Breast epithelium (tissue), 4 donors: ENCODE measurements around the gene PDE6H. TPM values are rescaled to one million over a fixed set of nuclear protein-coding genes. Genes with fewer than 3 reads are reported as not detected.

Experiments
- DNase-seq, 2 donors: peaks; one replicate each; pipeline ENCODE4 v3.0.0-alpha.2; 2019; ENCODE audit warnings: low spot score in 2 of 2
- H3K27ac ChIP-seq, 2 donors: fragments of 200-600 bp; sonication (generic) in 1 of 2; one replicate each; pipeline ENCODE4 v1.5.1; 2016 to 2019; ENCODE audit warnings: mild to moderate bottlenecking in 1 of 2
- H3K27me3 ChIP-seq, 2 donors: fragments of 200-600 bp; sonication (generic) in 1 of 2; one replicate each; pipeline versions ENCODE4 v1.5.1 to v1.6.0; 2017 to 2019; ENCODE audit warnings: control low read depth in 1 of 2, mild to moderate bottlenecking in 1 of 2
- H3K36me3 ChIP-seq: fragments of 200-600 bp; one replicate; pipeline ENCODE4 v1.5.1; 2019
- H3K4me1 ChIP-seq, 2 donors: fragments of 200-600 bp; sonication (generic); one replicate each; pipeline ENCODE4 v1.5.1; 2016 to 2019; ENCODE audit warnings: control low read depth in 1 of 2
- H3K4me3 ChIP-seq, 3 donors: fragments of 200-600 bp; sonication (generic); 1 replicate in 2 of 3; 2 replicates in 1 of 3; pipeline ENCODE4 v1.5.1; 2016 to 2019; ENCODE audit warnings: mild to moderate bottlenecking in 3 of 3, moderate library complexity in 2 of 3
- H3K9me3 ChIP-seq, 2 donors: fragments of 200-600 bp; sonication (generic) in 1 of 2; one replicate each; pipeline ENCODE4 v1.5.1; 2016 to 2019; ENCODE audit warnings: control low read depth in 1 of 2
- CTCF ChIP-seq, 3 donors: fragments of 450-650 bp; IDR thresholded peaks; one replicate each; pipeline ENCODE4 v1.5.1; 2016 to 2017; ENCODE audit warnings: antibody characterized with exemption in 3 of 3, mild to moderate bottlenecking in 3 of 3, moderate library complexity in 3 of 3
- POLR2A ChIP-seq: fragments of 450-650 bp; IDR thresholded peaks from one replicate; pipeline ENCODE4 v1.6.1; 2016; ENCODE audit warnings: antibody characterized with exemption, mild to moderate bottlenecking, moderate library complexity
- POLR2AphosphoS5 ChIP-seq, 3 donors: sonication (generic); formaldehyde crosslinking; IDR thresholded peaks; one replicate each; pipeline ENCODE4 v1.6.1; 2017; ENCODE audit warnings: antibody characterized with exemption in 3 of 3
- intact Hi-C: fragments of 100-400 bp; cut with DNase I; formaldehyde crosslinking; loops from one replicate; pipeline ENCODE4 v1.15.1; 2023; ENCODE audit warnings: low total_unique reads
- total RNA-seq, 3 donors: library from RNA; depleted of rRNA; stranded (reverse); fragments of >200 nt; gene quantifications; one replicate each; pipeline ENCODE4 v1.1.0, GENCODE V29; 2016

The PDE6H gene
- total RNA-seq, 3 donors from 2014 or later: not detected

- Histone ChIP-seq H3K4me1 (peaks cover 4 to 6% of the 10 kb centered on the region in 2 donors), H3K4me3 (no peak overlapping the region), H3K27me3 (no peaks in the 10 kb centered on the region), H3K27ac (no peak overlapping the region), H3K36me3 (no peaks in the 10 kb centered on the region), H3K9me3 (no peaks in the 10 kb centered on the region)
- TF ChIP-seq POLR2A: no peak
- no peak for TF ChIP-seq POLR2AphosphoS5 (IDR thresholded peaks at IDR 0.05)
- TF ChIP-seq CTCF (IDR thresholded peaks at IDR 0.05): no peak
- intact Hi-C loops: no loop called here
- DNase-seq: no peak
These were observed 41.5 kb upstream of the PDE6H start for GRCh38 chr12:14931359-14931758.

- H3K4me1 ChIP-seq: peaks cover 4 to 6% of the 10 kb centered on the region in 2 donors
- TF ChIP-seq CTCF (IDR thresholded peaks at IDR 0.05) (no peak), POLR2AphosphoS5 (IDR thresholded peaks at IDR 0.05) (no peak), POLR2A (no peak)
- H3K27me3 ChIP-seq: no peaks in the 10 kb centered on the region
- H3K27ac ChIP-seq: no peak overlapping the region
- no peaks in the 10 kb centered on the region for H3K36me3 ChIP-seq
- intact Hi-C loops: no loop called here
- no peaks in the 10 kb centered on the region for H3K9me3 ChIP-seq
- no peak for DNase-seq
- no peak overlapping the region for H3K4me3 ChIP-seq
These were observed 40.9 kb upstream of the PDE6H start for GRCh38 chr12:14931791-14932560.

GRCh38 chr12:14934511-14934910 is 38.3 kb upstream of the PDE6H start:
- no peak overlapping the region for H3K4me3 ChIP-seq
- H3K4me1 ChIP-seq: no peaks in the 10 kb centered on the region
- TF ChIP-seq POLR2AphosphoS5 (IDR thresholded peaks at IDR 0.05): no peak
- no peak for TF ChIP-seq POLR2A
- no peak for TF ChIP-seq CTCF (IDR thresholded peaks at IDR 0.05)
- intact Hi-C loops: no loop called here
- no peaks in the 10 kb centered on the region for H3K9me3 ChIP-seq
- H3K27ac ChIP-seq: peak overlapping the region; percentile 31 to 54
- DNase-seq: no peak
- no peaks in the 10 kb centered on the region for H3K27me3 ChIP-seq
- H3K36me3 ChIP-seq: no peaks in the 10 kb centered on the region

- Histone ChIP-seq H3K4me1 (no peaks in the 10 kb centered on the region), H3K9me3 (no peaks in the 10 kb centered on the region), H3K4me3 (no peak overlapping the region), H3K36me3 (no peaks in the 10 kb centered on the region), H3K27me3 (no peaks in the 10 kb centered on the region), H3K27ac (peak overlapping the region; percentile 31 to 54)
- DNase-seq: no peak
- TF ChIP-seq POLR2AphosphoS5 (IDR thresholded peaks at IDR 0.05) (no peak), CTCF (IDR thresholded peaks at IDR 0.05) (no peak), POLR2A (no peak)
- intact Hi-C loops: no loop called here
These were observed 37.8 kb upstream of the PDE6H start for GRCh38 chr12:14935031-14935430.

GRCh38 chr12:14936224-14936861 is 36.5 kb upstream of the PDE6H start:
- Histone ChIP-seq H3K36me3 (no peaks in the 10 kb centered on the region), H3K4me1 (no peaks in the 10 kb centered on the region), H3K27me3 (no peaks in the 10 kb centered on the region), H3K27ac (no peak overlapping the region), H3K4me3 (no peak overlapping the region), H3K9me3 (no peaks in the 10 kb centered on the region)
- intact Hi-C loops: no loop called here
- DNase-seq: no peak
- TF ChIP-seq CTCF (IDR thresholded peaks at IDR 0.05) (no peak), POLR2A (no peak), POLR2AphosphoS5 (IDR thresholded peaks at IDR 0.05) (no peak)
